GM19397 (cell line): ENCODE measurements around the gene HS3ST5.

ENCODE experiments used
- ATAC-seq: cut with Tn5 transposase; IDR thresholded peaks from one replicate; pipeline ENCODE4 v1.9.1; 2021; ENCODE audit warnings: mild to moderate bottlenecking, moderate library complexity; ENCODE audit not compliant: unreplicated experiment

Gene HS3ST5

DNA sequence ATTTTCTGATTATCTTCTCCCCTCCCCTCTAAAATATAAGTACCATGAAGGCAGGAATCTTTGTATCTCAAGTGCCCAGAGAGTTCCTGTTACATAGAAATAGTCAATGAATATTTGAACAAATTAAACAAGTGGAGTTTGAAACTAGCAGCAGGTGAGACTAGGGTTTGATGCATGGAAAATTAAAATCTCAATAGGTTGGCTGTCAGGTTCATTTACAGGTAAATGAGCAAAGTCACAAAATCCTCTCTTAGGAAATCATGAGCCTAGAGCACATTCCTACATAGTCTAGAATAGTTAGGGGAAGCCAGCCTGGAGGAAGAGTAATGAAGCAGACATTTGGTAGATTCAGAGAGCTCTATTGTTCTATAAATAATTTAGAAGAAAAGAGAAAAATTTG lies 140.4 kb downstream of the HS3ST5 start:
- no peak for ATAC-seq

DNA sequence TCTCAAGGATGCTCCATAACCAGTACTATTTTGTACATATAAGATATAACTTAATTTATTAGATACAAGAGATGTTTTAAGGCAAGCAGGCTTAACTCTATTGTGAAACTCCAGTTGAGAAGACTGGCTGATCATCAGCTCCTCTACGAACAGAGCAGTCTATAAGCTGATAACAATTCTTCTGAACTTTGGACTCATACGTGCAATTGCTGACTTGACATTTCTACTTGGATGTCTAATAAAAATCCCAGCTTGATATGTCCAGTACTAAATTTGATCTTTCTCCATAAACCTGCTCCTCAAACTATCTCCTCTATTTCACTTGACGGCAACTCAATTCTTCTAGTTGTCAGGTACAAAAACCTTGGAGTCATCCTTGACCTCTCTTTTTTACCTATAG lies 141.9 kb downstream of the HS3ST5 start:
- ATAC-seq, result no peak

DNA sequence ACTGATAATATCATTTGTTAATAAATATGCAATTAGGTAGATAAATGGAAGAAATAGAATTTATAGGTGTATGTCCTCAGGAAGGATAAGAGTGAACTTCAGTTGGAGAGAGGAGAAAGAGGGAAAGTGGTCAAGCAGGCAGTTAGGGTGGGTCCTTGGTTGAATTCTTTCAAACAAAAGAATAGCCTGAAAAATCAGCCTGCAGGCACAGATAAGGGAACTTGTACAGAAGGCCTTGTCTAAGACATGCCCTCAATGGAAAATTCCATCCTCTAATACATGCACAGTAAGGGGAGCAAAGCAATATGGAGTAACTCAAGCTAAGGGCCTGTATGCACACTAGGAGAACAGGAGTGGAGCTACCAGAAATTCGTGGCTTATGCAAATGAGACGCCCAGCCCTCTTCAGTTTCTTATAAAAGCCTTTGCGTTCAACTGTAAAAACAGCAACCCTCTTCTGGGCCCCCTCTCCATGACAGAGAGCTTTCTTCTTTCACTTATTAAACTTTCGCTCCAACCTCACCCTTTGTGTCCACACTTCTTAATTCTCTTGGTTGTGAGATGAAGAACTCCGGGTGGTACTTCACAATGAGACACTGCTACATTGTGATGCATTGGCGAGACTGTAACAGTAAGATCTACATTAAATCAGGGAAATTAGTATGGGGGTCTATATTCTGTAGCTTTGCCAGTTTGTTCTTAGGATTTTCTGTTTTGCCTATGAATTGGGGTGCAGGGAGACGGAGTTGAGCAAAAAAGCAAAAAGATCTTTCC lies 147.0 kb downstream of the HS3ST5 start:
- no peak for ATAC-seq

DNA sequence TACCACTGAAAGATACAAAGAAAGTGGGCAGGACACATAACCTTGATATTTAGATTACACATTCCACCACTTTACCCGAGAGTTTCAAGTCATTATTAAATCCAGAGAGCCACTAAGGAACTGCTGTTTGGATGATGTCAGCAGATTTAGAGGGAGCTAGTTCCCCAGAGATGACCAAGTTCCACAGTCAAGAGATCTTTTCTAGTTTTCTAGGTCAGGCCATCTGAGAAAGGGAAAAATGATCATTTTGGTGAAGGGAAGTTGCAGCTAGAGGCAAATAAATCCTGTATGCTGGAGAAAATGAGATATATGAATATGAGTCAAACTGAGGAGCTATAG lies 147.8 kb downstream of the HS3ST5 start:
- ATAC-seq, result no peak

DNA sequence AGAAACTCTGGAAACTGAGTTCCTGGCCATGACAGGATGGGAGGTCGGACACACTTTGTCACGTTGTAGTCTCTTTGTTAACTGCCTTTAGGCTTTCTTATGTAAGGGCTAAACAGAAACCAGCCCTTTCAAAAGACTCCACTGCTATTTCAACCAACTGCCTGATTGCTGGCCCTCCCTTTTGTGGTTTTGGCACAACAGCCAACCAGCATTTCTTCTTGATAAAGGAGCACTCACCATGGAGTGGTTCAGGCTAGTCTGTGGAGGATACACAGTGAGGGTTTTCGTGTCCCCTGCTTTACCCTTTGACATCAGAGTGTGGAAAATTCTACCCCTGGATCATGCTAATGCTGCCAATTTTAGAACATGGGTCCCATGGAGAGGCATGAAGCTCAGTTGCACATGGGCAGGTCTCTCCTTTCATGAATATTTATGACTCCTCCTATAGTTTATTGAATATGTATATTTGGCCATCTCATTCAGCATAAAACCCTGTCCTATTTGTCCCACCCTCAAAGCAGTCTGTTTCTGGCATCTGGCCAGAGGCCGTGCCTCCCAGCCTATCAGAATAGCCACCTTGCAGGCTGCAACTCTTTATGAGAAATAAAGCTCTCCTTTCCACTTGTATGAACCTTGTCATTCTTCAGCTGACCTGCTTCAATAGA lies 148.3 kb downstream of the HS3ST5 start:
- no peak for ATAC-seq

DNA sequence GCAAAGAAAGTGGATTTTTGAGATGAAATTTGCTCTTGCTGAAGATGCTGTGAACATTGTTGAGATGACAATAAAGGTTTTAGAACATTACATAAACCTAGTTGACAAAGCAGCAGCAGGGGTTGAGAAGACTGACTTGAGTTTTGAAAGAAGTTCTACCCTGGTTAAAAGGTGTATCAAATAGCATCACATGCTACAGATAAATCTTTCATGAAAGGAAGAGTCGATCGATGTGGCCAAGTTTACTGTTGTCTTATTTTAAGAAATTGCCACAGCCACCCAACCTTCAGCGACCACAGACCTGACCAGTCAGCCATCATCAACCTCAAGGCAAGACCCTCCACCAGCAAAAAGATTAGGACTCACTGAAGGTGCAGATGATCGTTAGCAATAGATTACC lies 155.3 kb downstream of the HS3ST5 start:
- no peak for ATAC-seq

DNA sequence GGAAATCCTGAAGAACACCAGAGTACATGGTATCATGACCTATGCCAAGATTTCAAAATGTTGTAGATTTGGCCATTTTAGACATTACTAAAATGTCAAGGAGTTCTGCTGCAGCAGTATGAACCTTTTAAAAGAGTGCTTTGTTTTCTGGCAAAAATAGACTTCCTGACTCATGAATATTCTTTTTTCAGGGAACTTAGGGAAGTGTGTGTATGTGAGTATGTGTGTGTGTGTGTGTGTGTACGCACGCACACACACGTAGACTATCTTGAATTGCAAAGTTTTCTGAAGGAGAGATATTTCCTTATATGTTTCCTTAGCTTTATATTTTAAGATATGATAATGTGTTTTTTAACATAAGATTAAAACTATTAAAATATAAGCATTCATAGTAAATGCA lies 161.2 kb downstream of the HS3ST5 start:
- ATAC-seq, result no peak

DNA sequence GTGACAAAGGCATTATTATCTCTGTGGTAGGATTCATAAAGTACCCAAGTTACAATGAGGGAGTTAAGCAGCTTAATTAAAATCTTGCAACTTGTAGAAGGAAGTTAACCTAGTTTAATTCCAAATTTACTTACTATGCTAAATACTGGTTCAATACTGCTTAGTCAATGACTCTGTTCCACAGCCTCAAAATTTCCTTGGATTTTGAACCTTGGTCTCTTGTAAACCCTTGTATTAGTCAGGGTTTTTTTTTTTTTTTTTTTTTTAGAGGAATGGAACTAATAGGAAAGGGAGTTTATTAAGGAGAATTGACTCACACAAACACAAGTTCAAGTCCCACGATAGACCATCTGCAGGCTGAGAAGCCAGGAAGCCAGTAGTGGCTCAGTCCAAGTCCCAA lies 163.4 kb downstream of the HS3ST5 start:
- no peak for ATAC-seq

DNA sequence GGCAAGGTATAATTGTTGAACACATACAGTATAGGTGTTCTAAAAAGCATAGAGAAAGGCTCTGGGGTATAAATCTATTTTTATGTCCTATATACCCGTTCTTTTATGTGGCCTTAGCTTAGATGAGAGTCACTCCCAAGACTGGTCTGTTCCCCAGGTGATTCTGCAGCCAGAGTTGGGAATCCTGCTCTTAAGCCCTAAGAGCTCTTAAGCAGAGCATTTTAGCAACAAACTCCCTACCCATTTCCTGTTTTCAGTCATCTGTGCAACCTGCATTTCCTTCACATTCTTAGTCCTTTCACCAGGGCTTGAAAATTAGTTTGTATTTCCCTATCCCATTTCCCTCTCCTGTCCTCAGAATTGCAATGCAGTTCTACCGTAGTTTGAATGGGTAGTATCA lies 166.1 kb downstream of the HS3ST5 start:
- ATAC-seq, result no peak

DNA sequence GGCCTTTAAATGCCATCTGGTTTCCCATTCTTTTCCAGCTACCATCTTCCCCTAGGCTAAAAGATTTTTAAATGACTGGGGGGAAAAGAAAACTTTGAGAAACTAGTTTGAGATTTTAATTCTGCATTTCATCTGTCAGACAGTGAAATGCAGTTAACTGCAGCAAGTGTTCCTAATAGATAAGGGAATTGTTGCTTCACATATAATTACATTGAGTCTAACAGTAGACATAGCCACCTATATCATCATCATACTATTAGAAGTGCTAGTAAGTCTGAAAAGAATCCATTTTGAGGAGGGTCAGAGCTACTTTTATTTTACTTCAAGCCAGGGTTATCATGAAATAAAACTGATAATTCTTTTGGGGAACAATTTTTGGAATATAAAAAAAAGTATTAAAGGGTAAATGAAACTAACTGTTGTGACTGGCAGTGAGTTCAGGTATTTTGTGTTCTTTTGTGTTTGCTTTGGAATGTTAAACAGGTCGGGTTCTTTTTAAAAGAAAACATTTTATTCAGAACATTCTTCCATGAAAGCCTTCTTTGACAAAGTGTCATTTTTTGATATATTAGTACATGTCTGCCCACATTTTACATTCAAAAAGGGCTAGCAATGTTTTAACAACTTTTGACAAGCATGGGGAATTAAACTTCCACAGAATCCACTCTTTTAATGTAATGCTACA lies 170.1 kb downstream of the HS3ST5 start:
- no peak for ATAC-seq

DNA sequence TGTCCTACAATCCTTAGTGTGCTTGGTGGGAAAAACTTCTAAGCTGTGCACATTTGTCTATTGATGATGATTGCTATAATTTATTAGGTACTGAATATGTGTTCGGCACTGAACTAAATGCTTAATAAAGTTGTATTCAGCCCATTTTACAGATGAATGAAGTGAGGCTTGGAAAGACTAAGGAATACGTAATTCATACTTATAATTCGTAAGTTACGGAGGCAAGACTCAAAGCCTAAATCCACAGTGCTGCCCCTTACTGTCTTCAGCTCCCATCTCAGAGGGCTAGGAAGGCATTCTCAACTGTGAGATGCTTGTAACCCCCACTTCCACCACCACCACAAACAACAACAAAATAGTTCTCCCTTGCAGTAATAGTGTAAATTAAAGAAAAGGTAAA lies 171.3 kb downstream of the HS3ST5 start:
- no peak for ATAC-seq

DNA sequence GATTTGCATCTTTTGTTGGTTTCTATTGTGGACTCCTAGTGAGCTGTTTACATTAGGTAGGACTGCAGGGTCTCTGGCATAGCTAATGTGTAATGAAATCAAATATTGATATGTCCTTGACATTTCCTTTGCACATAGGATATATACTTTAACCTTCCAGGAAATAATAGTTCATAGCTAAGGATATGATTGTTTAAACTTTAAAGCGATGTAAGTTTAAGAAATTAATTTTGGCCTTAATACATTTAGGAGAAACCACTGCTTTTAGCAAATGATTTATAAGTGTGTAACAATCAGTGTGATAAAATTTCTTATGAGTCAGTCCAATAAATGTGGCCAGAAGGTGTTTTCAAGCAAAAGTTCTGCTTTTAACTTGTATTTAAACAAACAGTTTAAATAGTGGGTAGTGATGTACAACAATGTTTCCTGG lies 171.8 kb downstream of the HS3ST5 start:
- ATAC-seq, result no peak

DNA sequence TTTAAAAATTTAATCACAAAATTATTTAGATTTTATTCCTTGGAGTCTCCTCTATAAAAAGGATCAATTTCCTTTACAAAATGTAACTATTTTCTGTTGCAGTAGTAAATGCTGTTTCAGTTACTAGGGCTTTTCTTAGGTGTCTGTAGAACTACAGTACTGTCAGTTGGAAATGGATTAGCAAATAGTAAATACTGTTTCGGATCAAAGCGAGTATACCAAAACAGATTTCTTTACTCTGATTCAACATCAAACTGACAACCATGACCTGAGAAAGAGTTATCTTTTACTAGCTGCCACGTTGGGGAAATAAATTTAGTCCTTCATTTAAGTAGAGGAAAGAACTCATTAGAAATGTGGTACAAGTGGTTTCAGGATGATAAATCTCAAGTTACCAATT lies 172.5 kb downstream of the HS3ST5 start:
- no peak for ATAC-seq

DNA sequence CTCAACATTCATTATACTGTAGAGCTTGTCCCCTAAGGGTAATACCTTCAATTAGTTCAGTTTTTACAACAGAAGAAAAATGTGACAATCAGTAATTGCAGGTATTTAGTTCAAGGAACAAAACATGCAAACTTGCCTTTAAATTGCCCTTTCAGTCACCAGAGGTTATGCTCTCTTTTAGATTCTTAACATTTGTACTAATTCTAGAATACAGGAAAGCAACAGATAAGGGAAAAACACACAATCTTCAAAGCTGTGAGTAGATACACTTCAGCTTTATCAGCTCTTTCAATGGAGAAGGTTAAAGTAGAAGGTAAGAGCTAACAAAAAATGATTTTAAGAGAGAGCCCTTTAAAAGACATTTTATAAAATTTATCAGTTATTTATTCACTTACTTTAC lies 173.1 kb downstream of the HS3ST5 start:
- no peak for ATAC-seq

DNA sequence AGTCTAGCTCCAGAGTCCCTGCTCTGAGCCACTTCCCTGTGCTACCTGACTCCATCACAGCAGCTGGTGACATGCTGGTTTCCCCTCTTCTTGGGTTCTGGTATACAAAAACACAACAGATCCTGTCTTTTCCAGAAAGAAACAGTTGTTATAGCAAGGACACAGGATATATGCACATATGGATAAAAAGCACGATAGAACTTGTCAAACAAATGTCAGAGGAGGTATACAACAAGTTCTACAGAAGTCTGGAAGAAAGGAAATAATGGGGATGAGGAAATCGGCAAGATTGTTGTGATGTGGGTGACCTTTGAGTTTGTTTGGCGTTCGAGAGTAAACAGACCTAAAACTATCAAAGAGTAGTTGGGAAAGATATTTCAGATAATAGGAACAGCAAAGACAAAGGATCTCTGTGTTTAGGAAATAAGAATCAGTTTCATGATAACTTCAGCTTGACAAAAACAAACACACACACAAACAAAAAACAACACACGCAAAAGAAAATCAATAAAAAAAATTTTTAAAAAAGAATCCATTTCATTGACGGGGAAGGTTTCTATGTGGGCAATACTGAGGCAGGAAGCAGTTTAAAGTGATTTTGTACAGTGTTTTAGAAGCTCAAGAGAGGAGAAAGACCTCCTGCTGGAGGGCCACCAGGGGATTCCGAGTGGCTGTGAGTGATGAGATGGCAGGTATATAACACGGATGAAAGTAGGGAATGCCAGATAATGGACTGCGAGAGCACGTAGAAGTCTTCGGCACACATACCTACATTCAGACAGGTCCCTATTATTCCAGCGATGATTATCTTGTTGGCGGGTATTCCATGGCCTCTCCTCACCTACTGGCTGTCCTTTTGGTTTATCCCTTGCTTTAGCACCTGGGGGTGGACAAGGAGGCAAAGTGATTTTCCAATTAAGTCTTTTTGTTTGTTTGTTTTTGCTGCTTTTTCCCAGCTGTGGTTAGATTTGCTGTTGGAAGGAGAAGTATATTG lies 174.9 kb downstream of the HS3ST5 start:
- ATAC-seq, result no peak

DNA sequence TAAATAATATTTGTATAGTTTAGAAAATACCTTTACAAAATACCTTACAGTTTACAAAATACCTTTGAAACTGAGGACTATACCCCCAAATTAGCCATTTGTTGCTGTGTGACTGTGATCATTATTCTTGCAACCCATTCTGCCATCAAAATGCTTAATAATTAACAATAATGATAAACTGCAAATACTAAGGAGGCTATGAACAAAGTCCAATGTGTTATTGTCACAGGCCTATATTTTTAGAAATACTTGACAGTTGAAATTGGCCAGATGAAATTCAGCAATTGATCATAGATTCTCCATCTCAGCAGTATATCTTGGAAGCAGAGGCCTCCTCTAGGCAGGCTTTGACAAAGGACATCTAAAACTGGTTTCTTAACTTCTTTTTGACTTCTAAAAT lies 178.6 kb downstream of the HS3ST5 start:
- ATAC-seq, result no peak

DNA sequence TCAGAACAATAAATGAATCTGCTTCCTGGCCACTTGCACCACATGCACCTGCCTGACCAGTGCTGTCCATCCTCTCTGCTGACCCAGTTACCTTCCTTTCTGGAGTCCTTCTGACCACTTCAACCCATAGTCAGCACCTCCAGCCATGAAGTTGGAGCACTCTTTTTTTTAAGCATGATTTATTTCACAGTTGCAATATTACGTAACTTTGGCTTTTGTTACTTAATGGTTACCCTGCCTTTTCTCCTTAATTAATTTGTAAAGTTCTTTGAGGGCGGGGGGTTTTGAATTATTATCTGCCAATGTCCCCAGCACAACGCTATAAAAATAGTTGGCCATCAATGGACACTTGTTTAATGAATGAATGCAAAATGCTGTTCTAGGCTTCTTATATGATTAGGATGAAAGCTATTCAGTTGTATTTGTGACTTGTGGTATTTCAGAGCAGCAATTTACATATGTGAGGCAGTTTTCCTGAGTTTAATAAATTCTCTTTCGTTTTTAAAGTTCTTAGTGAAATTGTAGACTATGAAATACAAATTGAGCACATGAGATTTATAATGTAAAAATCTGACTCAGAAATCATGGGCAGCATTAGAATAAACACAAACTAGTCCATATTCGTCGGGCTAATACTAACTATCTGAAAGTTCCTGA lies 180.0 kb downstream of the HS3ST5 start:
- no peak for ATAC-seq

DNA sequence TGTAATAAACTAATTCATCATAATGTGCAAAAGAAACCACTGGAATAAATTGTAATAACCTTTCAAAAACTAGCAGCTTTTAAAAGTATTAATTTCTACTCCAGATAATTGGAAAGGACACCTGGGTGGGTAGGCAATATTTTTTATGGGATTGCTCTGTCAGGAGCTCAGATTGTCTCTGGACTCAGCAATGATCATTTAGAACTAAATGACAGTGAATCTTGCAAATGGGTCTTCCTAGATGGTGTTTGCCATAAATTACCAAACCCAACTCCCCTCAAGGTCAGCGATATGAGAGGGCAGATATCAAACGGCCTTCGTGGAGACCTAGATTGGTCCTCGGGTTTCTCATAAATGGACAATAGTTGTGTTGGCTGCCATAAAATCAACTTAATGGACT lies 181.9 kb downstream of the HS3ST5 start:
- no peak for ATAC-seq

DNA sequence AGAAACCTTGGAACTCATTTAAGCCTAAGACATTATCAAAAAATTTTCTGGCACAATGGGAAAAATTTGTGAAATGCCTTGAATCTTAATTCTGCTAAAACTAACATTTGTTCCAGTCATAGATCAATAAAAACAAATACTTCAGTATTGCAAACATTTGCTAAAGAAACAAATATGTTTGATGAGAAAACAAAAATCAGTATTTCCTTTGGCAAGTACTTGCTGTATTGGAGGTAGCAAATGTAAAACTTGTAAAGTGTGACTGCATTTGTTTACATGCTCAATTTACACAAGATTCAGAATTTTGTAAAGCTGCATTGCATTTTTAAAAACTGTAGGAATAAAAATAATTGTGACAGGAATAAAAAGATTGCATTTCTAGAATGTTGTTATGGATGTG lies 183.1 kb downstream of the HS3ST5 start:
- no peak for ATAC-seq

DNA sequence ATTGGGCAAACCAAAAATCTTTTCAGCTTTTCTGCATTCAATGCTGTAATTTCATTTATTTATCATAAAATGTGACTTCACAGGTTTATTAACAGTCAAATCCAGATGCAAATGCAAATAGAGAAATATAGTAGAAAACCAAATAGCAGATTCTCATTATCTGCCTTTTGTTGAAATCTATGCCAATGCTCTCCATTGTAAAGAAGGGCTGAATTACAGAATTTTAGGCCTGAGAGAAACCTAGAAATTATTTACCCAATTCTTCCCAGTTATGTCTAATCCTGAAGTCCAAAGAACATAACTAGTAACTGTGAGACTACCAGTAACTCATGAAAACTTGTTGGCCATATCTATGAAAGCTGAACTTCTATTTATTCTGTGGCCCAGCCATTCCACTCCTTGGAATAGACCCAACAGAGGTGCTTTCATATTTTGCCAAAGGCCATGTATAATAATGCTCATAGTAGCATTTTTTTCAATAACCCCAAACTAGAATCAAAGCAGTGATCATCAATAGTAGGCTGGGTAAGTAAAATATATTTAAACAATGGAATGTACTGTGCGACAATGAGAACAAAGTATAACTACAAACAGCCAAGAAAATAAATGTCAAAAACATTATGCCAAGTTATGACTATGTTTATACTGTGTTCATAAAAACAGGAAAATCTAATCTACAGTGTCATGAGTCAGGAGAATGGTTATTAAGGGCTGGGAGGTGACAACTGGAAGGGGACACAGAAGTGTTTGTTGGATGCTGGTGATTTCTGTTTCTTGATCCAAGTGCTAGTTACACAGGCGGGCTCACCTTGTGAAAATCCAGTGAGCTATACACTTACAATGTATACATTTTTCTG lies 183.8 kb downstream of the HS3ST5 start:
- no peak for ATAC-seq
